Raji (cell line): ENCODE measurements around the gene ZBTB37.

ENCODE experiments used
- POLR2A ChIP-seq: IDR thresholded peaks from 2 replicates; pipeline ENCODE4 v1.6.1; 2011; ENCODE audit warnings: low read depth, low read length, control low read depth; ENCODE audit not compliant: insufficient read depth

Gene ZBTB37

DNA sequence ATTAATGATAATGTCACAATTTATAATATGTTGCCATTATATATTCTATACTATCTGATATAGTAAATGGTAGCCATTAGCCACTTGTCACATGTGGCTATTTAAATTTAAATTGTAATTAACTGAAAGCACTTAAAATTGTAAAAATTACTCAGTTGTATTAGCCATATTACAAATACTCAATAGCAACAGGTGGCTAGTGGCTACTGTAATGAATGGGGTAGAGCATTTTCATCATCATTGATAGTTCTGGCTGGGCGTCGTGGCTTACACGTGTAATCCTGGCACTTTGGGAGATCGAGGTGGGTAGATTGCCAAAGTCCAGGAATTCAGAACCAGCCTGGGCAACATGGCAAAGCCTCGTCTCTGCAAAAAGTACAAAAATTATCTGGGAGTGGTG is 16.5 kb downstream of the ZBTB37 start:
- no peak for TF ChIP-seq POLR2A

DNA sequence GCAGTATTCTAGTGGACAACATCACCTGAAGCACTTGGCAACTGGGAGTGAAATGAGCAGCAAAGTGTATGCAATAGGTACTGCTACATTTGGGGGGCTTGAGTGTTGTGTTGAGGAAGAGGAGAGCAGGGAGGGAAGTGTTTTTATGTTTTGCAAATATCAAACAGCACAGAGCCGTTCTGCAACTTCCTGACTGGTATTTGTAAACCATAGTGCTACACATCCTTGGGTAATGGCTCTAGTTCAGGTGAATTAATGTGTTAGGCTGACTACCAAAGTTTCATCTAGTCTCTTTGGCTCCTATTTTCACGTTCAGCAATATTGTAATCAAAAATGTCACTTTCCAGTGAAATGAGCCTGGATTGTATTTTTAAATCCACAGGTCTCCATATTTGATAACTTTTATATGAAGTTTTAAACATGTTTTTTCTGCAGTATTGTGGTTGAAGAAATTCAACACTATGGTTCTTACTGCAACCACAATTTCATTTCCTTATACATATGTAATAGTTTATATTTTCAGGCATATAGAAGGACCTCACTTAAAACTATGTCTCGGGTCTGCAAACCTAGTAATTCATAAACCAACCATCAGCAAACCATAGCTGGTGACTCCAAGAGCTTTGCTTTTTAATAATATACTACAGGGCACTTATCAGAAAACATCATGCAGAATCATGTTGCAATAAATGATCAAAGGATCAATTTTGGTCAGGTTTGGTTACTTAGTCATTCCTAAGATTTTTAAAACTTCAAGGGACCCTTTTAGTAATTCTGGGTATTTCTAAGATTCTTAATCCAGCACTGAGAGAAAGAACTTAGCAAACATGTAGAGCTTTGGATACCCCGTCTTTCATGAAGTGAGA is 18.8 kb downstream of the ZBTB37 start:
- no peak for TF ChIP-seq POLR2A

DNA sequence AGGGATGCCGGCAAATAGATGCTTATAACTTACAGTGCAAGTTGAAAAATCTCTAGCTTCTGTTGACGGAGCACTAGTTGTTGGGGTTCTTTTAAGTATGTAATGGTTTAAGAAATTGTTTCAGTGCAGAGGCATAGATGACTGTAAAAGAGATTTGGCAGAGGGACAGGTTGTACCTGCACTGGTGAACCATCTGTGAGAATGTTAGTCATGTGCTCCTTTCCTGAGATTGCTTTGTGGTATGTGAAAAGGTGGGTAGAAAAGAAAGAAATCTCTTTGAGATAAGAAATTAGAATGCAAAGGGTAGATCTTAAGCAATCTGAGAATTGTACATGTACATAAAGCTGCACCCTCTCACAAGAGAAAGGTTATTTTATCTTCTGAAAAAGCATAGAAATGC is 19.4 kb downstream of the ZBTB37 start:
- no peak for TF ChIP-seq POLR2A

DNA sequence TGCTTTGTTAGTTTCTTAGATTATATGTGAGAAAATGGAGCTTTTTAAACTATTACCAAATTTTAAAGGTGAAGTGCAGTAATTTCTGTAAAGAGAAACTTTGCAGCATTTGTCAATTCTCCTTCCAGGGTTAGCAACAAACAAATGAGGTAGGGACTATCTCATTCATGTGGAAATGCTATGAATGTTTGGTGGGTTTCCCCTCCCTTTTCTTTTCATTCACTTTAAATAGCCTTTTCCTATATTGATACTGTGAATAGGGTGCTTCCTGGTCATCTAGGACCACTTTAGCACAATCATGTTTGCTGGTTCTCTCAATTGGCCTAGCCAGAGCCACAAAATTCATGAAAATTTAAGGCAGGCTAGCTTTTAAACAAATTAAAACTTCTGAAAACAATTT is 20.6 kb downstream of the ZBTB37 start:
- TF ChIP-seq POLR2A: no peak

DNA sequence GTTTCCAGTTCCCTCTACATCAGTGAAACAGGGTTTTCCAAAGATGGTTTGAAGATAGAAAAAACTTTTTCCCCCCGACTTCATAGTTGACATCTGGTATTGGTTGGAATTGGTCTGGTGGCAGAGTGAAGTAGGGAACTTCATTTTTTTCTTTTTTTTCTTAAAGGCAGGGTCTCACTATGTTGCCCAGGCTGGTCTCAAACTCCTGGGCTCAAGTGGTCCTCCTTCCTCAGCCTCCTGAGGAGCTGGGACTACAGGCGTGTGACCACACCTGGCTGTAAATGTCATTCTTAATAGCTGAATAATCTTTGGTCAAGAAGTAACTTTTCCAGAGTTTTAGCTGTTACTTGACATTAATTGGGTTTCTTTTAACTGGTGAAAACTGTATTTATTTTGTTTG is 21.7 kb downstream of the ZBTB37 start:
- no peak for TF ChIP-seq POLR2A

DNA sequence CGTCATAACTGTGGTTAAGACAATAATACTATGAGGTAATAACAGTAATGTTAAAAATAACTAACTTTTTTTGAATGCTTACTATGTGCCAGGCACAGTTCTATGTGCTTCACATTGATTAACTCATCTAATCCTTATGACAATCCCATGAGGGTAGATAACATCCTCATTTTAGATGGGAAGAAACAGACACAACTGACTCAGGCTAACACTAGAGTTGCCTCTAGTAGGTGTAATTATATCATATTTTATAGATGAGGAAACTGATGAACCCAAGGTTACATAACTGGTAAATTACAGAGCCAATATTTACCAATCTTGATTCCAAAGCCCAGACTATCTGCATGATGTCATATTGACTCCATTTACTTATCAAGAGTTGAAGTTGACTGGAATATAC is 25.4 kb downstream of the ZBTB37 start:
- TF ChIP-seq POLR2A: no peak

DNA sequence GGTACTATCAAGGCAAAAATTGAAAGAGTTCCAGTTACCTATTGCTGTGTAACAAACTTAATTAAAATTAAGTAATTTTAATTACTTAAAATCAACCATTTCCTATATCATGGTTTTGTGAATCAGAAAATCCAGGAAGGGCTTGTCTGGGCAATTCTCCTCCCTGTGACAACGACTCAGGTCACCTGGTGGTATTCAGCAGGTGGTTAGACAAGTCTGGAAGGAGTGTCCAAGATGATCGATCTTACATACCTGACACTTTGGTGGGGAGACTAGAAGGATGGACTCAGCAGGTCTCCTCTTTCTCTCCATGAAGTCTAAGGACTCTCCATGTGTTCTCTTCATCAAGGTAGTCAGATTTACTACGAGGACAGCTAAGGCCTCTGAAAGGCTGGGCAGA is 26.0 kb downstream of the ZBTB37 start:
- TF ChIP-seq POLR2A: no peak

DNA sequence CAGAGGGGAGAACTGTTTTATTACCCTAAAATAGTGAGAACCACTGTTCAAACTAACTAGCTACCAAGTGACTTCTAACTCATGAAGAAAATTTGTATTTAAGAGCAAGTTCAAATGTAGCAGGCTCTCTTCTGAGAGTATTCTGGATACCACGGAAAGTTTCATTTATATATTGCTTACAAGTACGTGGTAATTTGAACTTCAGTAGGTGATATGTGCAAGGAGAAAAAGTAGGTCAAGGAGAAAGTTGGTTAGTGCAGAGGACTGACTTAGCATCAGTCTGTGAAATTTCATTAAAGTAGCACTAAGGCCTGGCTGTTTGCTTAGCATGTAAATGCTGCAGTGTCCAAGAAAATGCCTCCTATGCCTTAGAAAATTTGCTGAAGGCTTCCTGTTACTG is 32.2 kb downstream of the ZBTB37 start:
- TF ChIP-seq POLR2A: no peak

DNA sequence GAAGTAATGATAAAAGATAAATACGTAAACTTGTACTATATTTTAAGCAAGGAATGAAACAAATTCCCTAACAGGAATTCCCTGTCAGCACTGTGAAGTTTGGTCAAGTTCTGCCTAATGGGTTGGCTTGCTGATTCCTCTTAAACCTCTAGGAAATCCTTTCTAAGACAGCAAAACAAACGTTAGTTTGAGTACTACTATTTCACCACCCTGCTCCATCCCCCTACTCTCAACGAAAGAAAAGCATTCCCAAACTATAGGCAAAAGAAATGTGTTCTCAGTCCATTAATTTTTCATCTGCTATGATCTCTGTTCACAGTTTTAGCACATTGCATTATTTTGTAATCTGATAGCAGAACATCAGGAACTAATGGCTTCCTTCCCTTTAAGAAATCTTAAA is 32.8 kb downstream of the ZBTB37 start:
- no peak for TF ChIP-seq POLR2A

DNA sequence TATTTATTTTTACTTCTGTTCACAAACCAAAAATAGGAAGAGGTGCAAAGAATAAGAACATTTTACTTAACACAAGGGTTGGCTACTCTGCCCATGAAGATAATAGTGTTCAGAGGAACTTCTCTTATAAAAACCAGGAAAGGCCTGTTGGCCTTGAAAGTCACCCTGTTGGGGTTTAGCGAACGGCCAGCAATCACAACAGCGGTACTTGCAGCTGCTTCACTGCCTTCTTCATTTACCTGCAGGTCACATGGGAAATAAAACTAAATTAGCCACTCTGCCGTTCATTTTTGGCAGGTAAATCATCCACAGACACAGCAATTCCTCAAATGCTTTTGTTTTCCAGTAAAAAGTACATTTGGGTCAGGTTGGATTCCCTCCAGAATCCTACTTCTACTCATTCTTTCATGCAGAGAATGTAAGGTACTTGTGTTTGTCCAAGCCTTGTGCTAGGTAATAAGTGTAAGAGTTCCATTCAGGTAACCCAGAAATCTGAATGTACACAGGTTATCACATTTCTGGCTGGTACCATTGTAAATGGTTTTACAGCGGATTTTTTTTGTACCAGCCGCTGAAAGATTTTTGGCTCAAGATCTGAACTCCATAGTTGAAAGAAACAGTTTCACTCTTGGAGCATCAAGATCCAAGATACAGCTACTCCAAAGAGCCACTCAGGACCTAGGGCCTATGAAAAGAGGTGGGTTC is 35.8 kb downstream of the ZBTB37 start:
- no peak for TF ChIP-seq POLR2A

DNA sequence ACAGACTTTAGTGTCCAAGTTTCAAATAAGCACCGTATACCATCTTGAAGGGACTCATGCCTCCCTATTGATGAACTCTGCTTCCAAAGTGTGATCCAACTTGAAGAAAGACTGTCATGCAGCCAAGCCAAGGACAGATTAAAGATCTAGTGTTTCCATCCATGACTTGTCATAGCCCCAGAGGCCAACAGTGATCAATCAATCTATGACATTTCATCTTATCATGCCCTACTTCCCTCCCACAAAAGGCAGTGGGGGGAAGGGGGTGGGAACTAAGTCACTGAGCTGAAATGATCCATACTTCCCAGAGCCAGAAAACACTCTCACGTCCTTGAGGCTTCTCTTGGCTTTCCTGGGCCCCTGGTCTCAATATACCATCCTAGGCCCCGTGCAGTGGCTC is 44.9 kb downstream of the ZBTB37 start:
- TF ChIP-seq POLR2A: no peak

DNA sequence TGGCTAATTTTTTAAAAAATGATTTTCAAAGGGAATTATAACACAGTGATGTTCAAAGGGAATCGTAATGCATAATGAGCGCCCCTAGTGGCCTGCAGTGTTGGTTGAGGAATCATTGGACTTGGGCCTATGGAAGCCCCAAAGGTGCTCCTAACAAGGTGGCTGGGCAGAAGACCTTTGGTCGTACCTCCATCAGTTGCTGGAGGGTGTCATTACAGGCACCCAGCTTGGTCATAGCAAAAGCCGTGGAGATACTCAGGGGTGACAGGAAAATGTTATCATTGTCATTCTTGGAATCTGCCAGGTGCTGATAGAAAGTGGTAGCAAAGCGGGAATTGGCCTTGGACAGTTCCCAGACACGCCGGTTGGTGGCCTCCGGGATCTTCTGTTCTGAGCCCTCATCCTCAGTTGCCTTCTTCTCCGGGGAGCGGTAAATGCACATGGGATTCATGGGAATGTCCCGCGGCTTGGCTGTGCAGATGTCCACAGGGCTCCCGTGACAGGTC is 46.2 kb downstream of the ZBTB37 start:
- no peak for TF ChIP-seq POLR2A

DNA sequence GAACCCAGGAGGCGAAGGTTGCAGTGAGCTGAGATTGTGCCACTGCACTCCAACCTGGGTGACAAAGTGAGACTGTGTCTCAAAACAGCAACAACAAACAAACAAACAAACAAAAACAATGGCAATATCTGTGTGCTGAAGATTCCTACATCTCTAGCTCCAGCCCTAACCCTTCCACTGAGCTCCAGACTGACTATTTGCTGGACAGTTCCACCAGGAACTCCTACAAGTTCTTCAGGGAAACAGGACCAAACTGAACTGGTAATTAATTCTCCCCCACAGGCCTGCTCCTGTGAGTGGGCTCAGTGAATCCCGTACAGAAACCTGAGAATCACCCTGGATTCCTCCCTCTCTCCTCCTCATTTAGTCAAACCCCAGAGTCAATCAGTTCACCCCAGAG is 47.4 kb downstream of the ZBTB37 start:
- TF ChIP-seq POLR2A: no peak

DNA sequence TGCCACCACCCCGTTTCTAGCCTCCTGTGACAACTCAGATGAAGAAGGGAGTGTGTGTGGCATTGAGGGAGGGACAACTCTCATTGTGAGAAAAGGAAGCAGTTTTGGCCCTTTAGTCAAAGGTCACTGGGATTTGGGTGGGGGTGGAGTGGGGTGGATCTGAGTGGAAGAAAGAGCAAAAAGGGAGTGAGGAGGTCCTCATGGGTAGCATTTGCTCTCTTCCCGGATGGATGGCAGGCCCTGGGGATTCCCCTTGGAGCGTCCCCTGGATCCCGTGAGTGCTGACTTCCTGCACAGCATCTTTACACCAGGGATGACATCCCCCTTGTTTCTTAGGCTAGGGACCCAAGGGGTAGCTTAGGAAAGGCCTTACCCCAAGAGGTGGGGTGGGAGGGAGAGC is 48.5 kb downstream of the ZBTB37 start:
- no peak for TF ChIP-seq POLR2A

DNA sequence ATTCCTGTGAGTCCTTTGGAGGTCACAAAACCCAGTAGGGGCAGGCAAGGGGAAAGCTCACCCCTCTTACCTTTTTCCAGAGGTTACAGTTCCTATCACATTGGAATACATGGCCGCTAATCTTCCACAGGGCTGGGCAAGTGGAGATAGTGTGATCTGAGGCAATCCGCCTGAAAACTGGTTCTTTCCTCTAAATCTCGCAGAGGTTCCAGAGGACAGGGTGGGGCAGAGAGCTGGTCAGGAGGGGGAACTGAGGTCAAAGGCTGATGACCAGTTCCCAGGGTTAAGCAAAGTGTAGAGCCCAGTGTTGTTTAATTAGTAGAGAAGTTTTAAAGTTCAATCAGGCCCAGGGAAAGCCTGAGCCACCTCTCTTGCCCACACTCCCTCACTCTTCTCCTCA is 49.0 kb downstream of the ZBTB37 start, which contains the start of gene SERPINC1:
TSS of gene SERPINC1 (minus strand) at position 179 of the 400 bp plus-strand sequence. CDS start at position 111, 68 bp downstream.
- no peak for TF ChIP-seq POLR2A

DNA sequence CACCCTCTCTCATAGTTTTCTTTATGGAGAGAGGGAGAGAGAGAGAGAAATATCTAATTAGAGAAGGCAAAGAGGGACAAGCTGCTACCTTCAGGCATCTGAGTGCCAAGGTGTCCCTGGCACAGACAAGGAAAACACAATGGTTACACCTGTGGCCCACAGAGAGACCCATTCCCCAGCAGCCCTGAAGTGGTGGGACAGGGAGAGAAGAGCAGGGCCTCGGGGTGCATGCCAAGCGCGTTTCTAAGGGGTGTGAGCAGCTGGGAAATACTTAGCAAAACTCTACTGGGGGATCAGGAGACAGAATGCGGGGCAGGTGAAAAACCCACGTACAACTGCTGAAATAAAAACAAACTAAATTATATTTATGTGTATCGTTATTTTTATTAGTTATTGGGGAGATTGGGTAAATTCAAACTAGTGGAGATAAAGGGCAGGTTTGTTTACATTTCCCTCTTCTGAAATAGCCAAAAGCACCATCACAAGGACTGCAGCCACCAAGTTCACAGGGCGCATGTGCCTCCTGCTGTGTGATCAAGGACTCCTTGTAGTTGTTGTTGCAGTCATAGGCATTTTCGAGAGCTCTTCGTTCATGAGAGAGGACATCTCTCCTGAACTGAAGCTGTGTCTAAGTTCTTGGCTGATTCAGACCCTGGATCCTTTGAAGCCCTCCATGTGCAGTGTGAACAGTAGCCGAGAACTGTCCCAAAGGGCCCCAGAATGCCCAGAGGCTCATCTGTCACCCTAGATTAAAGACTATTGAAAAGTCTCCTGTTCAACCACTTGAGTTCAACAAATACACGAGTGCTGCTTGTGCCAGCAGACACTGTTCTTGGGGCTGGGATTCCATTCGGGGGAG is 49.7 kb downstream of the ZBTB37 start:
- no peak for TF ChIP-seq POLR2A

DNA sequence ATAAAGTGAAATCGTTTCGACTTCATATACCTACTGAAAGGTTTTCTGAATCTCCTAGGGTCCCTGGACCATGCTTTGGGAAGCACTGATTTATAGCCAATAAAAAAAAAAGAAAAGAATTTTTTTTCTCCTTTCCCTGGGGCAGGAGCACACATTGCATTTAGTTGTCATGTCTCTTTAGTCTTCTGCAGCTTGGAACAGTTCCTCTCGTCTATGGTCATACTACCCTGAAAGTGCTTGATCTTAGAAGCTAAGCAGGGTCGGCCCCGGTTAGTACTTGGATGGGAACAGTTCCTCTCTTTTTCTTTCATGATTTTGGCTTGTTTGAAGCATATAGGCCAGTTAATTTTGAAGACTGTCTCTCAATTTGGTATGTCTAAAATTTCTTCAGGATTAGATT is 52.7 kb downstream of the ZBTB37 start:
- TF ChIP-seq POLR2A: no peak
